Activated T-helper 17 cell treated with anti-CD3 and anti-CD28 coated beads, Interleukin-2, amount 50 U/mL, for 72 hours (primary cell): ENCODE data around the gene CLIC5. TPM values are rescaled to one million over a fixed set of nuclear protein-coding genes. Genes with fewer than 3 reads are reported as not detected.

Experiments used
- ATAC-seq: fragments of 150-1000 bp; cut with Tn5 transposase; replicated peaks from 2 replicates; pipeline ENCODE4 v1.10.0; 2021; ENCODE audit warnings: mild to moderate bottlenecking, moderate library complexity
- H3K27ac Mint-ChIP-seq: one replicate; pipeline ENCODE4 v1.8.0; 2022; ENCODE audit warnings: mixed read lengths
- H3K27me3 Mint-ChIP-seq: one replicate; pipeline ENCODE4 v1.8.0; 2022; ENCODE audit warnings: mixed read lengths
- H3K36me3 Mint-ChIP-seq: one replicate; pipeline ENCODE4 v1.8.0; 2022; ENCODE audit warnings: low read depth, mild to moderate bottlenecking, mixed read lengths
- H3K4me1 Mint-ChIP-seq: one replicate; pipeline ENCODE4 v1.8.0; 2022; ENCODE audit warnings: mixed read lengths
- H3K4me3 Mint-ChIP-seq: one replicate; pipeline ENCODE4 v1.8.0; 2022; ENCODE audit warnings: mild to moderate bottlenecking, mixed read lengths
- H3K9me3 Mint-ChIP-seq: one replicate; pipeline ENCODE4 v1.8.0; 2022; ENCODE audit warnings: mixed read lengths
- total RNA-seq, 2 donors: library from RNA; stranded (reverse); gene quantifications; one replicate each; pipeline ENCODE4 v1.2.3, GENCODE V29; 2022

Gene CLIC5
- total RNA-seq = 10 to 100 TPM; 10.6 to 10.7 TPM

DNA sequence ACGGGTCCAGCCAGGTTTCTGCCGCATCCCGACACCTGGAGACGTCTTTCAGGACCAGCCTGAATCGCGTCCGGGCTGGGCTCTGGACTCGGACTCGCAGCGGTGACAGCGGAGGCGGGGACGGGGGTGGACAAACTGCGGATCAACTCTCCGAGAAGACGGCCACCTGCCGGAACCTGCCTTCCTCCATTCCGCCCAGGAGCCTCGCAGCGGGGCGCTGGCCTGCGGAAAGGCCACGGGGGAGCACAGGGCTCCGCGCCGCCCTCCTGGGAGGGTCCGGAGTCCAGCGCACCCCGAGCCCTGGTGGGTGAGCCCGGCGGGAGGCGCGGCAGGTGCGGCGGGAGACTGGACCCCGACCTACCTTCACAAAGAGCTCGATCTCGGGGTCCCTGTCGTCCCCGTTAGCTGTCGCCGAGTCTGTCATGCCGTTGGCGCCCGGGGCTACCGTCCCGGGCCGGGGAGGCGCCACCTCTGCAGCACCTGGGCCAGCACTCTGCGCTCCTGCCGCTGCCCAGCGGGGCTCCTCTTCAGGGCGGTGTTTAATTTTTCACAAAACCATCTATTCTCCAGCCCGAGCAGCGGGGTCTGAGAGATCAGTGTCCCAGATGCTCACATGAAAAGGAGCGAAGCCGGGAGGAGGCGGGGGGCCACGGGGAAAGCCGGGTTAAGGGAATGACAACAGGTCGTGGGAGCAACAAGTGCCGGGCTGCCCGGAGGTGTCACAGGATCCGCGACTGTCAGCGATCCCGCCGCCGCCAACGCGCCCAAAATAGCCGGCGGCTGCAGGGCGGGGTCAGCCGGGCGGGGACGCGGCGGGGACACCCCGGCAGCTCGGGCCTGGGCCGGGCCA is at the start of gene CLIC5:
Gene CLIC5 (minus strand): TSS at position 742 of the 850 bp plus-strand sequence. CDS start 318 bp downstream, at position 424.
- no peaks in the 10 kb centered on the region for H3K36me3 Mint-ChIP-seq
- peaks cover 34% of the 10 kb centered on the region for H3K4me1 Mint-ChIP-seq
- no peaks in the 10 kb centered on the region for H3K27me3 Mint-ChIP-seq
- no peaks in the 10 kb centered on the region for H3K9me3 Mint-ChIP-seq
- H3K27ac Mint-ChIP-seq = peak within 1 kb of the TSS; percentile 73
- peak within 1 kb of the TSS; percentile 84 for H3K4me3 Mint-ChIP-seq
- peak; percentile 15 for ATAC-seq

DNA sequence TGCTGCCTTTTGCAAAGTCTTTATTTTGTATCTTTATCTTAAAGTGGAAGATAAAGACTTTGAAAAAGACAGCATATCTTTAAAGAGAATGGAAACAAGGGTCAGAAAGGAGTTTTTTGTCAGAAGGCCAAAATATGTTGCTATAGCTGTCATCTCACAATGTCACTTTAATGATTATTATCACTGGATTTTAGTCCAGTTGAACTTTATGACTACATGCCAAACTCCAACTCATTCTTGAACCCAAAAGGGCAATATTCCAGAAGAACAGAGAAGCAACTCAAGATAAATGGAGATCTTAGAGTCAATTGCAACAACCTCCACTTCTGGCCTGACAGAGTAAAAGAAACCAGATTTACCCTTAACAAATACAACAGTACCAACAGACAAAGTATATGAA is 47.3 kb upstream of the CLIC5 start:
- ATAC-seq = no peak
- Mint-ChIP-seq H3K9me3 (no peaks in the 10 kb centered on the region), H3K4me3 (no peak overlapping the region), H3K4me1 (no peaks in the 10 kb centered on the region), H3K27me3 (peaks cover 11% of the 10 kb centered on the region), H3K27ac (no peak overlapping the region), H3K36me3 (no peaks in the 10 kb centered on the region)

DNA sequence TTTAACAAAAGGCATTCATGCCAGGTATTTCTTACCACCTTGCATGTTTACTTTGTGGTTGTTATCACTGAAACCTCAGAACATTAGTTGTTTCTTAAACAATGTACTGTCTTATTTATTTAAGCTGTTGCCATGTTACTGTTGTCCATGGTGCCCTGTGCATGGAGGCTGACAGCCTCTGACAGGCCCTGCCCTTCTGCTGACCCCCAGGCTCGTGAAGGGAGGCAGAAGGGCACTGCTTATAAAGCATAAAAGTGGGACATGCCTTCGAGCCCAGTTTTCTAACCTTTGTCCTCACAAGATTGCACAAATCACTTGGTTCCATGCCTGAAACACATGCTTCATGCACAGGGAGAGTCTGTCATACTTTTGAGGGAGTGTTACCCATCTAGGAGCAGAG is 46.7 kb upstream of the CLIC5 start:
- H3K4me3 Mint-ChIP-seq = no peak overlapping the region
- peaks cover 15% of the 10 kb centered on the region for H3K27me3 Mint-ChIP-seq
- no peaks in the 10 kb centered on the region for H3K36me3 Mint-ChIP-seq
- H3K9me3 Mint-ChIP-seq = no peaks in the 10 kb centered on the region
- H3K27ac Mint-ChIP-seq = no peak overlapping the region
- H3K4me1 Mint-ChIP-seq = no peaks in the 10 kb centered on the region
- ATAC-seq = no peak

- Mint-ChIP-seq H3K27ac (no peak overlapping the region), H3K9me3 (no peaks in the 10 kb centered on the region), H3K27me3 (peaks cover 20% of the 10 kb centered on the region), H3K4me3 (no peak overlapping the region), H3K36me3 (no peaks in the 10 kb centered on the region), H3K4me1 (no peaks in the 10 kb centered on the region)
- no peak for ATAC-seq
Observed at GRCh38 chr6:46061497-46061896, 45.8 kb upstream of the CLIC5 start.

DNA sequence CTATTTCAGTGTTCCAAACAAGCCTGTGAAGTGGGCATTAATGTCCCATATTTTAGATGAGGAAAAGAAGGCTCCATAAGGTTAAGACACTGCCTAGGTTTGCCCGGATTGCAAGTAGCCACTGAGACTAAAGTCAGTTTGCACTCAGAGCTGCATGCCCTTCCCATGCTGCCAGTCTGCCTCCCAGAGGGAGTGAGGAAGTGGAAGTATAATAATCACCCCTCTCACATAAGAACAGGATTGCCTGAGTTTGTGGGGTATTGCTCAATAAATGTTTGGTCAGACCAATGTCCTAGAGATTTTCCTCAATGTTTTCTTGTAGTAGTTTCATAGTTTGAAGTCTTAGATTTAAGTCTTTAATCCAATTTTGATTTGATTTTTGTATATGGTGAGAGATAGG is 43.9 kb upstream of the CLIC5 start:
- no peaks in the 10 kb centered on the region for H3K9me3 Mint-ChIP-seq
- no peak for ATAC-seq
- H3K4me3 Mint-ChIP-seq = no peak overlapping the region
- no peaks in the 10 kb centered on the region for H3K4me1 Mint-ChIP-seq
- H3K27ac Mint-ChIP-seq = no peak overlapping the region
- H3K27me3 Mint-ChIP-seq = peaks cover 23% of the 10 kb centered on the region
- no peaks in the 10 kb centered on the region for H3K36me3 Mint-ChIP-seq

- no peaks in the 10 kb centered on the region for H3K36me3 Mint-ChIP-seq
- no peaks in the 10 kb centered on the region for H3K4me1 Mint-ChIP-seq
- no peak overlapping the region for H3K4me3 Mint-ChIP-seq
- ATAC-seq = no peak
- no peaks in the 10 kb centered on the region for H3K9me3 Mint-ChIP-seq
- no peak overlapping the region for H3K27ac Mint-ChIP-seq
- peaks cover 23% of the 10 kb centered on the region for H3K27me3 Mint-ChIP-seq
Observed at GRCh38 chr6:46058951-46059350, 43.3 kb upstream of the CLIC5 start.

DNA sequence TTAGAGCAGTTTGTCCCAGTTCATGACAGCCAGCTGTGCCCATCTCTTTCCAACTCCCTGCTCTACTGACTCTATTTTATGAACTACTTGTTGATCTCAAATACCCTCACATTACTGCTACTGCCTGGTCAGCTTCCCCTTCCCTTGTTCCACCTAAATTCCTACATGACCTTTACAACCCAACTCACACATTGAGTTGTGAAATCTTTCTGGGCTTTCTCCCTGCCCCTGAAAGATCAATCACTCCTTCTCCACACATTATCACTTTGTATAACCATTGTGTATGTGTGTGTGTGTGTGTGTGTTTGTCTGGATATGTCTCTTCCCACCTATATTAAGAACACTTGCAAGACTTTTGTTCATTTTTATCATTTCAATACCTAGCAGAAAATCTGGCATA is 42.1 kb upstream of the CLIC5 start:
- no peaks in the 10 kb centered on the region for H3K36me3 Mint-ChIP-seq
- ATAC-seq = no peak
- H3K27ac Mint-ChIP-seq = no peak overlapping the region
- peaks cover 17% of the 10 kb centered on the region for H3K27me3 Mint-ChIP-seq
- H3K4me3 Mint-ChIP-seq = no peak overlapping the region
- peaks cover 5% of the 10 kb centered on the region for H3K4me1 Mint-ChIP-seq
- no peaks in the 10 kb centered on the region for H3K9me3 Mint-ChIP-seq

DNA sequence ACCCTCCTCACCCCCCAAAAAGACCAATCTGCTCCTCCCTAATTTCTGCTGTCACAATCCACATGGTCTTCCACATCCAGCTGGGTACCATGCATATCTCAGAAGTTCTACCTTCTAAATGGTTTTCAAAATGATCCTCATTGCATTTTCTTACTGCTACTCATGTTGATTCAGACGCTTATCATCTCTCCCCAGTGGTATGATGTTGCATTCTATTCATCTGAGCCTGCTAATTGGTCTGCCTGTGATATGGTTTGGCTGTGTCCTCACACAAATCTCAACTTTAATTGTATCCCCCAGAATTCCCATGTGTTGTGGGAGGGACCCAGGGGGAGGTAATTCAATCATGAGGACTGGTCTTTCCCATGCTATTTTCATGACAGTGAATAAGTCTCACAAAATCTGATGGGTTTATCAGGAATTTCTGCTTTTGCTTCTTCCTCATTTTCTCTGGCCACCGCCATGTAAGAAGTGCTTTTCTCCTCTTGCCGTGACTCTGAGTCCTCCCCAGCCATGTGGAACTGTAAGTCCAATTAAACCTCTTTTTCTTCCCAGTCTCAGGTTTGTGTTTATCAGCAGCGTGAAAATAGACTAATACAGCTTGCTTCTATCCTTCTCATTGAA is 41.4 kb upstream of the CLIC5 start:
- H3K27me3 Mint-ChIP-seq = peaks cover 17% of the 10 kb centered on the region
- H3K9me3 Mint-ChIP-seq = no peaks in the 10 kb centered on the region
- peaks cover 6% of the 10 kb centered on the region for H3K4me1 Mint-ChIP-seq
- H3K4me3 Mint-ChIP-seq = no peak overlapping the region
- ATAC-seq = no peak
- H3K36me3 Mint-ChIP-seq = no peaks in the 10 kb centered on the region
- no peak overlapping the region for H3K27ac Mint-ChIP-seq

DNA sequence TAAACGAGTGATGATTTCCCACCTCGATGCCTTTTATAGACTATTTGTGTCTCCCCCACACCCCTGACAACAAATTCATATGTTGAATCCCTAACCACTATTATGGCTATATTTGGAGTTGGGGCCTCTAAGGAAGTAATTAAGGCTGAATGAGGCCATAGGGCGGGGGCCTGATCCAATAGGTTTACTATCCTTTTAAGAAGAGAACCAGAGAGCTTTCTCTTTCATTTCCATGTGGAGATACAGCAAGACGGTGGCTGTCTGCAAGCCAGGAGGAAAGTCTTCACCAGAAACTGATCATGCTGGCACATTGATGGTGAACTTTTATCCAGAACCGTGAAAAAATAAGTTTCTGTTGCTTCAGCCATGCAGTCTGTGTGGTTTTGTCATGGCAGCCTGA is 38.9 kb upstream of the CLIC5 start:
- Mint-ChIP-seq H3K4me3 (no peak overlapping the region), H3K27me3 (peaks cover 14% of the 10 kb centered on the region), H3K9me3 (no peaks in the 10 kb centered on the region), H3K36me3 (no peaks in the 10 kb centered on the region), H3K27ac (no peak overlapping the region), H3K4me1 (peaks cover 6% of the 10 kb centered on the region)
- no peak for ATAC-seq

DNA sequence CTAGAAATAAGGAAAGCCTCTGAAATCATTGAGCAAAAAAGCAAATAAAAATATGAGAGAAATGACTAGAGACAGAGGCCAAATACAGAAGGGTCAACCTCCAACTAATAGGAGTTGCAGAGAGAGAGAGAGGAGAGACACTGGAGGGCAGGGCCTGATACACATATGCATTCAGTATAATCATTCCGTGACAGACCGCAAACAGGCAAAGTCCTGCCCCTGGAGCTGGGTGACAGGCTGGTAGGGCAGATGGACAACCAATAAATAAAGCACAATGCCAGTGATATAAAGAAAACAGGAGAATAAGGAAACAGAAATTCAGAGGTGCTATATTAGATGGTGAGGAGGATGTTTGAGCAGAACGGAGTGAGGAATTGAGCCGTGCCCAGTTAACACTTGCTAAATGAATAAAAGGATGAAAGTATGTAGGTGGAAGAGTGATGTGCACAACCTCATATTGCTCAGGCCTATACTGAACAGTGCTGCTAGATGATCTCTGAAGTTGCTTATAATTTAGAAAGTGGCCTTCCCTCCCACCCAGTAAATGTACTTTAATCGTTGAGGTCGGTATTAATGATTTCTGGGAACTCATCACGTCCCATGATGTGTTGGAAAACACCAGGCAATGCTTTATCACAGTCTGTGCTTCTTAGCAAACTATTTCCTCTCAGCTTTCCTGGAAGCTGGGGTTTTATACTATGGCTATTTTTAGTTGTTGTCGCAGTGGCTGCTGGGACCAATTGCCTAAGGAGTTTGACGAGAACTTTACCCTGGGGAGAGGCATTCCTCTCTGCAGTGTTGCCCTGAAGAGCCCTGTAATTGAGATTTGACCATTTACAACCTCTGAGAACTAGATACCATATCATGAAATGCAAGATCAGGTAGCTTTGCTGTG is 37.6 kb upstream of the CLIC5 start:
- Mint-ChIP-seq H3K9me3 (no peaks in the 10 kb centered on the region), H3K27me3 (peaks cover 13% of the 10 kb centered on the region), H3K36me3 (no peaks in the 10 kb centered on the region), H3K4me1 (peaks cover 6% of the 10 kb centered on the region), H3K27ac (peak overlapping the region; percentile 4), H3K4me3 (peak overlapping the region; percentile 12)
- ATAC-seq = peak; percentile 87

DNA sequence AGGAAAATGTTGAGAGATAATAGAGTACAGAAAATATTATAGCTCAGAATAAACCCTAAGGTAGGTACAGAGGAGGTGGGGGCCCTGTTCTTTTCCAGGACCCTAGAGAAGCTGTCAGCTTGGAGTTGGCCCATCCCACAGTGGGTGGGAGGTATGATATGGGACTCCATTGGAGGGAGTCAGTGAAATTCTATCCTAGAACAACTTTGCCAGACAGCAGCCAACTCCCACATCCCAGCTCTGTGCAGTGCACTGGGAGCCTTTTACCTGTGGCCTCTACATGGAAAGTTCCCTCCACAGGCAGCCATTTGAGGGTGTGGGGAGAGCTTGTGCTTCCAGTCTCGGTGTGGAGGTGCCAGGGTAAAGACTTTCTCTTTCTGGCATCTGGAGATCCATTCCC is 36.8 kb upstream of the CLIC5 start:
- ATAC-seq = no peak
- Mint-ChIP-seq H3K27ac (peak overlapping the region; percentile 4), H3K4me1 (peaks cover 6% of the 10 kb centered on the region), H3K4me3 (peak overlapping the region; percentile 12), H3K27me3 (peaks cover 9% of the 10 kb centered on the region), H3K36me3 (no peaks in the 10 kb centered on the region), H3K9me3 (no peaks in the 10 kb centered on the region)

- Mint-ChIP-seq H3K36me3 (no peaks in the 10 kb centered on the region), H3K27ac (no peak overlapping the region), H3K4me3 (no peak overlapping the region), H3K9me3 (no peaks in the 10 kb centered on the region), H3K4me1 (peaks cover 6% of the 10 kb centered on the region), H3K27me3 (peaks cover 7% of the 10 kb centered on the region)
- ATAC-seq = no peak
Observed at GRCh38 chr6:46051962-46052361, 36.3 kb upstream of the CLIC5 start.

DNA sequence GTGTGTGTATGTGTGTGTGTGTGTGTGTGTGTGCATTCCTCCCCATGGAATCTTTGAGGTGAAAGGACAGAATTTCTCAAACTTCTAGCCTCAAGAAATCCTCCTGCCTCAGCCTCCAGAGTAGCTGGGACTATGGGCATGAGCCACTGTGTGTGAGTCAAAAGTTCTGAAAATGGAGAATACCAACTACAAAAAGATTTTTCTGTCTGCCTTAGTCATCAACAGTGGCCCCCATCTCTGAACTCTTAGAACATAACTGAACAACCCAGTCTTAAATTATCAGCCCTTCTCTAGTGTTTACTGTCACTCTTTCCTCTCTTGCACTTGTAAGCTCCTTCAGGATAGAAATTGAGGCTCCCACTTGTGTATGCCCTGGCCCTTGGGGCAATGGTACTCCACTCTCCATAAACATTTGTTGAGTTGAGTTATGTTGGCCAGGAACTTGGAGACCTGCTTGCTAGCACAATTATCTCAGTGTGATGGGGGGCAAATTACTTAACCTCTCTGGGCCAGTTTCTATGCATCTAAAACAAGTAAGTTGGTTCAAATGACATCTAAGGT is 35.3 kb upstream of the CLIC5 start:
- Mint-ChIP-seq H3K4me1 (peaks cover 6% of the 10 kb centered on the region), H3K36me3 (no peaks in the 10 kb centered on the region), H3K27ac (no peak overlapping the region), H3K4me3 (no peak overlapping the region), H3K9me3 (no peaks in the 10 kb centered on the region), H3K27me3 (peaks cover 3% of the 10 kb centered on the region)
- peak; percentile 42 for ATAC-seq

DNA sequence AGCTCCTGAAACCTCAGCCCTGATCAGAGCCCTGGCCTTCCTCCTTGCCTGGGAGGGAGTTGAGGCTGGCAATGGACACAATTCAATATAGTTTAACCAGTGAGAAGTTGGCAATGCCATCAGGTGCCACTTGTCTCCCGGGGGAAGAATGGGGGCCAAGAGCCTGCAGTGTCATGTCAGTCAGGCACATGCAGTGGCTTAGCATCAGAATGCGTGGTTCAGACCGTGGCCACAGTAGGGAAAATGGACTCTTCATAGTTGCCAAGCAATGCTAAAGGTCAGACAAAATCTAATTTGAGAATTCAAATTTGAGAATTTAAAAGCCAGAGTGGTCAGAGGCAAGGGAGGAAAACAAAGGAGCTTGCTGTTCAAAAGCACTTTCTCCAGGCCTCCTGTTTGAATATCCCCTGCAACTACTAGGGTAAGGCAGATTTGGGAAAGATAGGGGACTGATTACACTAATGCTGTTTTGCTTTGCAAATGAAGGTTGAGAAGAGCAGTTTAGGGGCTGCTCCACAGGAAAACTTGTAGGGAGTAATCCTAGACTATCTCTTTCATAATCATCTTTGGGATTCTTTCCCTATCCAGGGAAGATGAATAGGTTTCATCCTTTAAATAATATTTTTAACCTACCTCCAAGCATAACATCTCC is 33.1 kb upstream of the CLIC5 start:
- ATAC-seq = no peak
- no peaks in the 10 kb centered on the region for H3K36me3 Mint-ChIP-seq
- H3K4me1 Mint-ChIP-seq = peaks cover 11% of the 10 kb centered on the region
- H3K27ac Mint-ChIP-seq = no peak overlapping the region
- no peaks in the 10 kb centered on the region for H3K9me3 Mint-ChIP-seq
- no peaks in the 10 kb centered on the region for H3K27me3 Mint-ChIP-seq
- no peak overlapping the region for H3K4me3 Mint-ChIP-seq
